GM12878 (cell line): ENCODE data around the gene CSK. TPM values are rescaled to one million over a fixed set of nuclear protein-coding genes. Genes with fewer than 3 reads are reported as not detected.

ENCODE experiments used
- ATAC-seq: fragments of 200-7000 bp; cut with Tn5 transposase; 3 replicates; pipeline ENCODE4 v1.9.1; 2020; ENCODE audit warnings: mild to moderate bottlenecking, moderate library complexity
- BruUV-seq: library from RNA; stranded (reverse); fragments of 400-500 nt; replicated peaks from 2 replicates; lab custom pipeline; 2021; lab: Mats Ljungman, UMichigan
- CTCF ChIA-PET: fragments of 300-600 bp; sonication (Branson Sonifier 250); formaldehyde crosslinking; extraction: SDS; loops from one replicate; lab custom pipeline; 2021; ENCODE audit warnings: inconsistent platforms; lab: Yijun Ruan, JAX
- POLR2A ChIA-PET: fragments of 350-600 bp; formaldehyde crosslinking; extraction: SDS; loops from one replicate; lab custom pipeline; 2021; ENCODE audit warnings: inconsistent platforms; lab: Charles Lee
- RAD21 ChIA-PET: fragments of 300-600 bp; sonication (Branson Sonifier 250); formaldehyde crosslinking; loops from one replicate; lab custom pipeline; 2023; ENCODE audit warnings: antibody characterized with exemption; ENCODE audit not compliant: unreplicated experiment; lab: Charles Lee
- SMC1A ChIA-PET: fragments of 300-600 bp; sonication (Branson Sonifier 250); formaldehyde crosslinking; loops from one replicate; lab custom pipeline; 2023; ENCODE audit not compliant: unreplicated experiment, uncharacterized antibody; lab: Charles Lee
- DNase-seq: peaks from one replicate; pipeline ENCODE4 v3.0.0-alpha.2; 2011; ENCODE audit warnings: low read depth, low spot score
- FAIRE-seq: peaks from 3 replicates; lab custom pipeline; 2011; peaks lifted over from hg19 to GRCh38; lab: Jason Lieb, UNC
- H2AFZ ChIP-seq: 2 replicates; pipeline ENCODE4 v1.6.0; 2011; ENCODE audit warnings: low read depth, low read length, control low read depth; ENCODE audit not compliant: control insufficient read depth
- H3K27ac ChIP-seq: 2 replicates; pipeline ENCODE4 v1.5.1; 2011; ENCODE audit warnings: control low read depth; ENCODE audit not compliant: control insufficient read depth, insufficient read depth
- H3K27me3 ChIP-seq, 2 experiments: replicated peaks in 1 of 2; 2 replicates each; pipeline versions ENCODE4 v1.6.0 to v1.6.1; 2011; ENCODE audit warnings: low read length in 1 of 2; ENCODE audit not compliant: control insufficient read depth in 2 of 2, insufficient read depth in 2 of 2
- H3K36me3 ChIP-seq, 2 experiments: 2 replicates each; pipeline ENCODE4 v1.5.1; 2011; ENCODE audit warnings: low read length in 1 of 2; ENCODE audit not compliant: control insufficient read depth in 2 of 2, insufficient read depth in 2 of 2
- H3K4me1 ChIP-seq: 2 replicates; pipeline ENCODE4 v1.6.1; 2011; ENCODE audit warnings: mild to moderate bottlenecking, low read length, moderate library complexity, mixed read lengths; ENCODE audit not compliant: control insufficient read depth, insufficient read depth
- H3K4me2 ChIP-seq: 2 replicates; pipeline ENCODE4 v1.6.0; 2011; ENCODE audit warnings: control low read depth; ENCODE audit not compliant: control insufficient read depth, insufficient read depth
- H3K4me3 ChIP-seq: fragments of 200-600 bp; sonication (generic); 2 replicates; pipeline ENCODE4 v1.5.1; 2016
- H3K79me2 ChIP-seq: 2 replicates; pipeline ENCODE4 v1.6.0; 2011; ENCODE audit warnings: low read length; ENCODE audit not compliant: control insufficient read depth, insufficient read depth
- H3K9ac ChIP-seq: 2 replicates; pipeline ENCODE4 v1.8.0; 2011; ENCODE audit warnings: low read length, control low read depth, mixed read lengths; ENCODE audit not compliant: control insufficient read depth, insufficient read depth
- H3K9me3 ChIP-seq: replicated peaks from 3 replicates; pipeline ENCODE4 v1.5.1; 2011; ENCODE audit warnings: mild to moderate bottlenecking, low read length; ENCODE audit not compliant: control insufficient read depth, insufficient read depth
- H4K20me1 ChIP-seq: 2 replicates; pipeline ENCODE4 v1.6.0; 2011; ENCODE audit not compliant: control insufficient read depth, insufficient read depth
- CTCF ChIP-seq, 3 experiments: IDR thresholded peaks in 2 of 3; conservative IDR thresholded peaks in 1 of 3; 2 replicates each; pipeline ENCODE4 v1.5.1; 2011; ENCODE audit warnings: low read depth in 3 of 3, low read length in 3 of 3, mild to moderate bottlenecking in 3 of 3, control low read depth in 2 of 3, moderate library complexity in 2 of 3, inconsistent platforms in 1 of 3, mixed read lengths in 1 of 3; ENCODE audit not compliant: control insufficient read depth in 2 of 3, insufficient read depth in 1 of 3; ENCODE audit errors: extremely low read depth in 1 of 3
- TARDBP ChIP-seq: IDR thresholded peaks from 2 replicates; pipeline ENCODE4 v1.6.1; 2016; ENCODE audit warnings: borderline replicate concordance
- WGBS: methylation state at CpG from one replicate; pipeline ENCODE4 v1.1.6; 2016; ENCODE audit warnings: low lambda C conversion rate; ENCODE audit not compliant: insufficient replicate concordance, insufficient coverage; ENCODE audit errors: missing lambda C conversion rate; 5-methylcytosine and 5-hydroxymethylcytosine counted together
- in situ Hi-C: fragments of 300-500 bp; cut with MboI; formaldehyde crosslinking; loops from 9 replicates; pipeline ENCODE4 v1.14.3; 2018; ENCODE audit warnings: mixed read lengths
- intact Hi-C: fragments of 100-400 bp; cut with micrococcal nuclease; formaldehyde crosslinking; loops from one replicate; pipeline ENCODE4 v1.14.2; 2022; ENCODE audit not compliant: unreplicated experiment
- polyA plus RNA-seq, 11 experiments: library from polyadenylated mRNA; depleted of rRNA in 4 of 11; unstranded in 6 of 11; stranded (reverse) in 5 of 11; fragments of >200 nt; fragmentation: Nextera tagmentation in 4 of 11; fragmentation: Illumina TruSeq in 1 of 11; extraction: Ambion mirVana in 4 of 11; extraction: Trizol in 1 of 11; gene quantifications; 1 replicate in 1 of 11; 2 replicates in 10 of 11; pipeline versions ENCODE4 v1.2.1 to v1.2.3, GENCODE V29; 2011 to 2016; ENCODE audit warnings: inconsistent platforms in 2 of 11, missing spikeins in 2 of 11, low read depth in 1 of 11
- total RNA-seq, 4 experiments: library from RNA; depleted of rRNA in 3 of 4; stranded (reverse); fragments of >200 nt in 3 of 4; fragmentation: Illumina TruSeq in 1 of 4; extraction: Trizol in 1 of 4; gene quantifications; 2 replicates each; pipeline versions ENCODE4 v1.2.1 to v1.2.3, GENCODE V29; 2013 to 2021

The CSK gene
- total and polyA plus RNA-seq, 10 of the 15 experiments (the other 5 are each of a cell fraction or from before 2014, with no cell fraction given), result 3.4 to 327 (median 75.8) TPM

- SMC1A ChIA-PET, result interaction anchor here (3.0 kb wide), 1 partner anchor 67 kb away, joined by 16 read pairs; no protein-coding TSS in a partner anchor
- Histone ChIP-seq H3K27me3 (no peaks in the 10 kb centered on the region), H4K20me1 (no peaks in the 10 kb centered on the region), H3K4me2 (no peak overlapping the region), H3K9ac (no peak overlapping the region), H3K79me2 (peaks cover 3% of the 10 kb centered on the region; the same call in 1 of the 2 replicates), H3K4me3 (no peak overlapping the region), H3K27ac (no peak overlapping the region), H3K4me1 (peaks cover 4% of the 10 kb centered on the region), H2AFZ (no peak overlapping the region), H3K36me3 (no peaks in the 10 kb centered on the region), H3K9me3 (no peaks in the 10 kb centered on the region)
- FAIRE-seq (no peak), DNase-seq (no peak), ATAC-seq (0 out of 3 replicates have a peak, but pooled peaks have one; percentile 16)
- POLR2A ChIA-PET, result no interaction called here
- RAD21 ChIA-PET, result interaction anchor here (0.6 to 2.5 kb wide), 2 partner anchors 66 to 205 kb away, joined by 3 to 17 read pairs; no protein-coding TSS in a partner anchor
- CTCF ChIA-PET, result interaction anchor here (0.6 to 4.5 kb wide), 9 partner anchors 33 to 203 kb away, joined by 3 to 30 read pairs (median 4); no protein-coding TSS in a partner anchor
- peak; percentile 7 to 24 (median 24); a peak in 4 of 6 replicates for TF ChIP-seq CTCF (IDR thresholded peaks at IDR 0.05 in 2 of 3, conservative IDR thresholded peaks at IDR 0.05 in 1 of 3; ENCODE audit: control insufficient read depth in 2 of 3, extremely low read depth in 1 of 3, insufficient read depth in 1 of 3, low read depth in 3 of 3, low read length in 3 of 3)
- TF ChIP-seq TARDBP, result no peak
- in situ Hi-C loops (no loop called here), intact Hi-C loops (loop anchor here (5.0 kb wide), 1 partner anchor 200 kb away; no protein-coding TSS in a partner anchor)
- no TSS peak for BruUV-seq
- 84% methylated on average over 14 of the region's 15 CpGs for WGBS
Observed at GRCh38 chr15:74837482-74838136, 55.7 kb downstream of the CSK start.
